MM.1S (cell line): ENCODE results near the gene SEPTIN2.

Source experiments
- DNase-seq: peaks from one replicate; pipeline ENCODE4 v3.0.0-alpha.2; 2015
- H2AFZ ChIP-seq: fragments of 300-600 bp; sonication (generic); 2 replicates; pipeline ENCODE4 v1.6.0; 2016; ENCODE audit warnings: antibody characterized with exemption, low read length
- H3F3A ChIP-seq: fragments of 300-600 bp; sonication (generic); 2 replicates; pipeline ENCODE4 v1.6.1; 2016; ENCODE audit warnings: mild to moderate bottlenecking, antibody characterized with exemption, low read length, moderate library complexity, mixed read lengths; ENCODE audit not compliant: insufficient read depth
- H3K27ac ChIP-seq: fragments of 300-600 bp; sonication (generic); 2 replicates; pipeline ENCODE4 v1.5.1; 2016; ENCODE audit warnings: mild to moderate bottlenecking, low read length
- H3K27me3 ChIP-seq: fragments of 300-600 bp; sonication (generic); replicated peaks from 2 replicates; pipeline ENCODE4 v1.6.0; 2016; ENCODE audit warnings: low read length; ENCODE audit not compliant: insufficient read depth
- H3K36me3 ChIP-seq: fragments of 300-600 bp; sonication (generic); replicated peaks from 2 replicates; pipeline ENCODE4 v1.6.1; 2016; ENCODE audit warnings: mild to moderate bottlenecking, low read length, mixed read lengths; ENCODE audit not compliant: insufficient read depth
- H3K4me1 ChIP-seq: fragments of 300-600 bp; sonication (generic); 2 replicates; pipeline ENCODE4 v1.6.1; 2016; ENCODE audit warnings: low read length, mixed read lengths
- H3K4me2 ChIP-seq: fragments of 300-600 bp; sonication (generic); 2 replicates; pipeline ENCODE4 v1.6.0; 2016; ENCODE audit warnings: low read depth, low read length
- H3K4me3 ChIP-seq: fragments of 300-600 bp; sonication (generic); 2 replicates; pipeline ENCODE4 v1.5.1; 2016; ENCODE audit warnings: low read length, mixed read lengths
- H3K79me2 ChIP-seq: fragments of 300-600 bp; sonication (generic); 2 replicates; pipeline ENCODE4 v1.6.1; 2016; ENCODE audit warnings: mixed run types, low read length, mixed read lengths
- H3K9ac ChIP-seq: fragments of 300-600 bp; sonication (generic); 2 replicates; pipeline ENCODE4 v1.6.1; 2016; ENCODE audit warnings: low read length, mixed read lengths
- H3K9me2 ChIP-seq: fragments of 300-600 bp; sonication (generic); replicated peaks from 2 replicates; pipeline ENCODE4 v1.6.1; 2016; ENCODE audit warnings: mild to moderate bottlenecking, low read length, mixed read lengths; ENCODE audit not compliant: insufficient read depth
- H3K9me3 ChIP-seq: fragments of 300-600 bp; sonication (generic); replicated peaks from 2 replicates; pipeline ENCODE4 v1.6.1; 2016; ENCODE audit warnings: mild to moderate bottlenecking, low read length, mixed read lengths; ENCODE audit not compliant: insufficient read depth
- H4K20me1 ChIP-seq: fragments of 300-600 bp; sonication (generic); 2 replicates; pipeline ENCODE4 v1.6.1; 2016; ENCODE audit warnings: mild to moderate bottlenecking, low read length, moderate library complexity, mixed read lengths; ENCODE audit not compliant: insufficient read depth
- EZH2 ChIP-seq: fragments of 300-600 bp; sonication (generic); optimal IDR thresholded peaks from 2 replicates; pipeline ENCODE3; 2017; ENCODE audit warnings: low read depth, mild to moderate bottlenecking, antibody characterized with exemption, low read length, mixed read lengths
- EZH2phosphoT487 ChIP-seq: fragments of 300-600 bp; sonication (generic); IDR thresholded peaks from 2 replicates; pipeline ENCODE4 v1.6.1; 2018; ENCODE audit warnings: antibody characterized with exemption, low read length
- TF ChIP-seq, protein P1 (sequence below): fragments of 300-600 bp; sonication (generic); IDR thresholded peaks from 2 replicates; pipeline ENCODE4 v1.5.1; 2016; ENCODE audit warnings: antibody characterized with exemption, low read length, mixed read lengths

Gene SEPTIN2

DNA sequence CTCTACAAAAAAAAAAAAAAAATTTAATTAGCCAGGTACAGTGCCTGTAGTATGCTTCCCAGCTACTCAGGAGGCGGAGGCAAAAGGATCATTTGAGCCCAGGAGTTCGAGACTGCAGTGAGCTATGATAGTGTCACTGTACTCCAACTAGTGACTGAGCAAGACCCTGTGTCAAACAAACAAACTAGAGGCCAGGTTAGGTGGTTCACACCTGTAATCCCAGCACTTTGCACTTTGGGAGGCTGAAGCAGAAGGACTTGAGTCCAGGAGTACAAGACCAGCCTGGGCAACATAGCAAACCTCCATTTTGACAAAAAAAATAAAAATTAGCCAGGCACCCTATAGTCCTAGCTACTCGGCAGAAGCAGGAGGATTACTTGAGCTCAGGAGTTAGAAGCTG lies 13.6 kb upstream of the SEPTIN2 start:
- no peaks in the 10 kb centered on the region for H3K9me3 ChIP-seq

GRCh38 chr2:241302759-241303651 lies 12.7 kb upstream of the SEPTIN2 start:
- TF ChIP-seq EZH2phosphoT487 (no peak), EZH2 (no peak)
- TF ChIP-seq, protein P1, sequence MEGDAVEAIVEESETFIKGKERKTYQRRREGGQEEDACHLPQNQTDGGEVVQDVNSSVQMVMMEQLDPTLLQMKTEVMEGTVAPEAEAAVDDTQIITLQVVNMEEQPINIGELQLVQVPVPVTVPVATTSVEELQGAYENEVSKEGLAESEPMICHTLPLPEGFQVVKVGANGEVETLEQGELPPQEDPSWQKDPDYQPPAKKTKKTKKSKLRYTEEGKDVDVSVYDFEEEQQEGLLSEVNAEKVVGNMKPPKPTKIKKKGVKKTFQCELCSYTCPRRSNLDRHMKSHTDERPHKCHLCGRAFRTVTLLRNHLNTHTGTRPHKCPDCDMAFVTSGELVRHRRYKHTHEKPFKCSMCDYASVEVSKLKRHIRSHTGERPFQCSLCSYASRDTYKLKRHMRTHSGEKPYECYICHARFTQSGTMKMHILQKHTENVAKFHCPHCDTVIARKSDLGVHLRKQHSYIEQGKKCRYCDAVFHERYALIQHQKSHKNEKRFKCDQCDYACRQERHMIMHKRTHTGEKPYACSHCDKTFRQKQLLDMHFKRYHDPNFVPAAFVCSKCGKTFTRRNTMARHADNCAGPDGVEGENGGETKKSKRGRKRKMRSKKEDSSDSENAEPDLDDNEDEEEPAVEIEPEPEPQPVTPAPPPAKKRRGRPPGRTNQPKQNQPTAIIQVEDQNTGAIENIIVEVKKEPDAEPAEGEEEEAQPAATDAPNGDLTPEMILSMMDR, result no peak
- Histone ChIP-seq H3K4me3 (no peak overlapping the region), H4K20me1 (peaks cover 2% of the 10 kb centered on the region; the same call in 1 of the 2 replicates), H2AFZ (no peak overlapping the region), H3K27ac (no peak overlapping the region), H3K9ac (no peak overlapping the region), H3K4me1 (peaks cover 5% of the 10 kb centered on the region), H3K9me2 (no peaks in the 10 kb centered on the region), H3K9me3 (no peaks in the 10 kb centered on the region), H3K4me2 (no peak overlapping the region), H3K36me3 (no peaks in the 10 kb centered on the region), H3F3A (peaks cover 6% of the 10 kb centered on the region), H3K79me2 (peaks cover 93% of the 10 kb centered on the region), H3K27me3 (no peaks in the 10 kb centered on the region)
- no peak for DNase-seq

More for the DNA sequence above, 13.6 kb upstream of the SEPTIN2 start:
- H3K27me3 ChIP-seq, result no peaks in the 10 kb centered on the region
- peaks cover 92% of the 10 kb centered on the region for H3K79me2 ChIP-seq
- H3K4me1 ChIP-seq, result no peaks in the 10 kb centered on the region
- H2AFZ ChIP-seq, result no peak overlapping the region
- TF ChIP-seq EZH2, result no peak
- no peak for TF ChIP-seq EZH2phosphoT487
- TF ChIP-seq, protein P1, result no peak
- H3F3A ChIP-seq, result peaks cover 4% of the 10 kb centered on the region
- no peak overlapping the region for H3K9ac ChIP-seq
- H3K4me3 ChIP-seq, result no peak overlapping the region
- no peaks in the 10 kb centered on the region for H3K36me3 ChIP-seq
- no peak overlapping the region for H3K4me2 ChIP-seq
- H3K27ac ChIP-seq, result no peak overlapping the region
- no peaks in the 10 kb centered on the region for H3K9me2 ChIP-seq
- H4K20me1 ChIP-seq, result peaks cover 2% of the 10 kb centered on the region; the same call in 1 of the 2 replicates
- no peak for DNase-seq

- no peaks in the 10 kb centered on the region for H3K9me2 ChIP-seq
- H3K4me2 ChIP-seq, result no peak overlapping the region
- no peak for DNase-seq
- H3K27ac ChIP-seq, result no peak overlapping the region
- peaks cover 12% of the 10 kb centered on the region for H3K4me1 ChIP-seq
- H3K79me2 ChIP-seq, result peaks cover 96% of the 10 kb centered on the region
- H4K20me1 ChIP-seq, result 0 out of 2 replicates have a peak, but pooled peaks cover 2% of the 10 kb centered on the region
- H2AFZ ChIP-seq, result no peak overlapping the region
- TF ChIP-seq, protein P1, result no peak
- TF ChIP-seq EZH2phosphoT487 (no peak), EZH2 (no peak)
- H3K9me3 ChIP-seq, result no peaks in the 10 kb centered on the region
- no peak overlapping the region for H3K4me3 ChIP-seq
- H3K27me3 ChIP-seq, result no peaks in the 10 kb centered on the region
- no peaks in the 10 kb centered on the region for H3K36me3 ChIP-seq
- H3F3A ChIP-seq, result peaks cover 8% of the 10 kb centered on the region
- H3K9ac ChIP-seq, result no peak overlapping the region
These were observed 11.6 kb upstream of the SEPTIN2 start for GRCh38 chr2:241304039-241304670.
